ENCODE results near the gene PHF11.
A peak's percentile ranks its signal among the peaks of the same experiment; 100 is the strongest.
"Not testable (repeated sequence)": the region's sequence is repeated elsewhere in the genome, so short reads cannot be mapped to it uniquely, and the experiment has no call there.

The PHF11 gene

DNA sequence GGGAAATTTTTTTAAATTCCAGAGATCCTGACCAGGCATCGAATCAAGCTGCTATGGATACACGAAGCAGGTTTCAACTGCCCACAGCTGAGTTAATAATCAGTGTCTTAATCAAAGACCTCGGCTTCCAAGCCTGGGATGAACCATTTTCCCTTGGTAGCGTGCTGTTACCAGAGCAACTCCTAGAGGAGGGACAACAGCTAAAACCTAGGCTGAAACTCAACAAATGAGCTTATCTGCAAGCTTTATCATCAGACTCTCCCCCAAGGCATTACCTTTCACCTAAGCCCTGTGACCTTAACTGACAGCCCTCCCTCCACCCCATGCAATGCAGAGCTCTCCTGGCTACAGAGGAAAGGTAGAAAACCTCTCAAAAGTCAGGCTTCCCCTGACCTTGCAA is 49.9 kb downstream of the PHF11 start:
- DNase-seq (ENCODE audit: low spot score) (no peak), FAIRE-seq (no peak)

DNA sequence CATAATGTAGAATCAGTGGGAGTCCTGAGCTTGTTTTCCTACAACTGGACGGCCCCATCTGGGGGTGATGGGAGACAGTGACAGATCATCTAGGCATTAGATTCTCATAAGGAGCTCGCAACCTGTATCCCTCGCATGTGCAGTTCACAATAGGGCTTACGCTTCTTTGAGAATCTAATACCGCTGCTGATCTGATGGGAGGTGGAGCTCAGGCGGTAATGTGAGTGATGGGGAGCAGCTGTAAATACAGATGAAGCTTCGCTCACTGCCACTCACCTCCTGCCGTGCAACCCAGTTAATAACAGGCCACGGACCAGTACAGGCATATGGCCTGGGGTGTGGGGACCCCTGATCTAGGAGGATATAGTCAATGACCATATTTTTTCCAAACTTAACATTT is 50.8 kb downstream of the PHF11 start:
- no peak for DNase-seq (ENCODE audit: low spot score)
- no peak for FAIRE-seq

- DNase-seq (ENCODE audit: low spot score) (no peak), FAIRE-seq (no peak)
These were observed 53.5 kb downstream of the PHF11 start for GRCh38 chr13:49549289-49549688.

GRCh38 chr13:49550942-49551644 is 55.3 kb downstream of the PHF11 start:
- FAIRE-seq, result no peak

DNA sequence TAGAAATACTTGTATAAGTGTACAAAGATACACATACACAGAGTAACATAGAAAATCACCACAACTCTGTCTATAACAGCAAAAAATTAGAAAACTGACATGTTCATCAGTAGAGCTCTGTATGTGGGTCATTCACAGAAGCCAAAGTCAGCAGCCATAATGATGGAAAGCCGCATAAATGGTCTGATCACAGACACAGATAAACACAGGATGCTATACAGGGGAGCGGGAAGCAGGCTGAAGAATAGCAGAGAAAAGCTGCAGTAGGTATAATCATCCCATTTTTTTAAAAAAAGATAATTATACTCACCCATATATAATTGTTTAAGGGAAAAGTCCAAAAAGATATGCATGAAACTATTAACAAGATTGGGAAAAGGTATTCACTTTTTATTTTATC is 58.1 kb downstream of the PHF11 start:
- no peak for FAIRE-seq
- DNase-seq (ENCODE audit: low spot score), result no peak

More at GRCh38 chr13:49550942-49551644, 55.3 kb downstream of the PHF11 start:
- DNase-seq (ENCODE audit: low spot score), result no peak

GRCh38 chr13:49554387-49554786 is 58.6 kb downstream of the PHF11 start:
- FAIRE-seq, result no peak
- no peak for DNase-seq (ENCODE audit: low spot score)

GRCh38 chr13:49559006-49559405 is 63.3 kb downstream of the PHF11 start:
- no peak for FAIRE-seq
- DNase-seq (ENCODE audit: low spot score), result no peak

- DNase-seq (ENCODE audit: low spot score) (peak; percentile 30), FAIRE-seq (peak; percentile 70)
These were observed 64.7 kb downstream of the PHF11 start for GRCh38 chr13:49560270-49561061.

GRCh38 chr13:49561062-49561410 is 65.3 kb downstream of the PHF11 start:
- DNase-seq (ENCODE audit: low spot score) (no peak), FAIRE-seq (no peak)

DNA sequence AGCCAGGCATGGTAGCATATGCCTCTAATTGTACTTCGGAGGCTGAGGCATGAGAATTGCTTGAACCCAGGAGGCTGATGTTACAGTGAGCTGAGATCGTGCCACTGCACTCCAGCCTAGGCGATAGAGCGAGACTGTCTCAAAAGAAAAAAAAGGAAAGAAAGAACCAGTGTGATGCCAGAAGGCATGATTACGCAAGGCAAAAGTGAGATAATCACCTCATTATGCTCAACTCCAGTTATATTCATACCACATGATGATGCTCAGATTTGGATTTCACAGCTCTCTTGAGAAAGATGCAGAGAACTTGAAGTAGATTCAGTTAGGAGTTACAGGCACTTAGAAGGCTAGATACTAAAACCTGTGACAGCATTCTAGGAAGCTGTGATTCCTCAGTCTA is 67.8 kb downstream of the PHF11 start:
- DNase-seq (ENCODE audit: low spot score), result no peak
- no peak for FAIRE-seq

GRCh38 chr13:49565461-49565860 is 69.7 kb downstream of the PHF11 start:
- not testable (repeated sequence) for DNase-seq (ENCODE audit: low spot score); FAIRE-seq

- DNase-seq (ENCODE audit: low spot score), result no peak
- no peak for FAIRE-seq
These were observed 70.7 kb downstream of the PHF11 start for GRCh38 chr13:49566461-49566860.

DNA sequence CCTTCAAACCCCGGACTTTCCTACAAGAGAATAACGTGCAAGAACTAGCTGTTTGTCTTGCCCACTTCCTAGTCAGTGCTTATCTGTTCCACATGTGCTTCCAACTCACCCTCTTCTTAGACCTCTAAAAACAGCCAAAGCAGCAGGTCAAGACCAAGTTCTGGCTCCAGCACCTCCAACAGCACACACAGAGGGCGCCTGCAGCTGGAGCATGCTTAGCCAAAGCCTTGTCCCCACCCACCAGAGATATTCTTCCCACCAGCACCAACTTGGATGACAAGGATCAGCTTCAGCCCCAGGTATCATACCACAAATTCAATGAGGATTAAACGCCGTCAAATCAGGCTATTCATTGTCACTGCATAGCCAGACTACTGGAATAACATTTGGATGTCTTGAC is 71.7 kb downstream of the PHF11 start:
- DNase-seq (ENCODE audit: low spot score) (no peak), FAIRE-seq (no peak)

DNA sequence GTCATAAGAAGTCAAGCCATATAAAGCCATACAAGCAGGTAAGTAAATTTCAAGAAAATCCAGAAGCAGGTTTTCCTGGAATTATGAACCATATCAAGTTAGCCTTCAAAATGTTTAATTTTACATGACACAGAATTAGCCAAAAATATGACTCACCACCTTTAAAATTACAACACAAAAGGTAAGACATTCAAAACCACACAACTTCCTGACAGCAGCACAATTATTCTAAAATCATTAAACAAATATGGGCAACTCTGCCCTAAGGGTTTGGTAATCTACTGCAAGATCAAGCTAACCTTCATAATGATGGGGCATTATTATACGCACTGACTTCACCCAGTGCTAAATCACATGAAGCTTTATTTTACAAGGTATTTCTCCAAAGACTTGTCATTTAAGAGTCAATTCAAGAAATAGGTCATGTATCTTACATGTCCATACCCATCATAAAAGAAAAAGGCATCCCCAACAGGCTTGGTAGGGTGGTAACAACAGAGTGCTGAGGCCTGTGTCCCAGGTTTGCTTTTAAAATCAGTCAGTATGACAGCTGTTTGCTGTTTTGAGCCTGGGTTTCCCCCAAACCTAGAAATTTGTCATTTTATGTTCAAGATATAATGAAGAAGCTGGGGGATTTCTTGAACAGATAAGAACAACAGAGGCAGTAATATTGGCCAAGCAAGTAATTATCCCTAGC is 74.4 kb downstream of the PHF11 start:
- DNase-seq (ENCODE audit: low spot score), result no peak
- FAIRE-seq, result no peak

GRCh38 chr13:49571299-49572240 is 75.8 kb downstream of the PHF11 start:
- no peak for DNase-seq (ENCODE audit: low spot score)
- FAIRE-seq, result no peak

Measured in RCC 7860 (cell line).